HUDEP-2 (cell line): ENCODE results near the gene NDUFA7.
"Not testable (repeated sequence)": the region's sequence is repeated elsewhere in the genome, so short reads cannot be mapped to it uniquely, and the experiment has no call there.

Experiments used
- DNase-seq, 76 experiments: peaks; one replicate each; lab custom pipeline; 2025; ENCODE audit not compliant: unreplicated experiment in 76 of 76; lab: John Stamatoyannopoulos, UW

NDUFA7 gene

GRCh38 chr19:8322638-8322997, 1.4 kb upstream of the NDUFA7 start:
- DNase-seq: no peak

DNA sequence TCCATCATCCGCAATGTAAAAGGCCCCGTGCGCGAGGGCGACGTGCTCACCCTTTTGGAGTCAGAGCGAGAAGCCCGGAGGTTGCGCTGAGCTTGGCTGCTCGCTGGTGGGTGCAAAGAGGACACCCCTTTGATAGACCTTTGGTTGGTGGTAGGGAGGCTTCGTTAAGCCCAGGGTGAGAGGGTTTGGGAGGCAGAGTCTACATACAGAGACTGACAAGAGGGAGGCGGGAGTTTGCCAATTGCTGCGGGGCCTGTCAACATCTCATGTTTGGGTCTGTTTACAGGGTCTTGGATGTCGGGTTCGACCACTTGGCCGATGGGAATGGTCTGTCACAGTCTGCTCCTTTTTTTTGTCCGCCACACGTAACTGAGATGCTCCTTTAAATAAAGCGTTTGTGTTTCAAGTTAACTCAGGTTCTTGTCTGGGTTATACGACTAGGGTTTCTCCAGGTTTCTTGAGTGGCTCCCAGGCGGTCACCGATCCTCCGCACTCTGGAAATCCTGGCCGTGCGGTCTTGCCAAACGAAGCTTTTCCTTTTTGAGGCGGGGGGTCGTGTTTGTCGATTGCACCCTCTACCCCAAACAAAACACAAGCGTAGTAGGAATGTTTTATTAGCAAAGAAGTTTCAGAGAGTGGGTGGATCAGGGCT, 937 bp upstream of the NDUFA7 start:
- DNase-seq: peak in 4 of 76 experiments; percentile 14 to 55 (median 44)

DNA sequence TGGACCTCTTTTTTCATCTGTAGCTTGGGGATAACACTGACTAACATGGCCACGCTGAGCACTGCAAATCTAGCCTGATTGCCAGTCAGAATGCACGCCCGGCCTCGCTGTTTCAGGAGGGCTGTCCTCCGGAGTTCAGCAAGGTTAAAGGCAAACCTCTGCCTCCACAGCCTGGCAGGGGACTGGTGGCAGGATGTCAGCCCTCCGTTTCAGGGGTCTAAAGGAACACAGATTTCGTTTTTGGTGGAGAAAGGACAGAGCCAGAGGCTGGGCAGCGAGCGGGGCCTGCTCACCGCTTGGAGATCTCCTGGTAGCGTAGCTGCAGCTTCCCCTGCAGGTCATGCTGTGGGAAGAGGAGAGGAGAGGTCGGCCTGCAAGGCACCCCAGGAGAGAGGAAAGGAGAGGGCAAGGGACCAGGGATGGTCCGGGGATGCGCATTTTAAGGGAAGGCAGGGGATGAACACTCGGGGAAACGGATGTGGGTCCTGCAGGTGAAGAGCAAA, 560 bp downstream of the NDUFA7 start:
- peak in 15 of 76 experiments; percentile 14 to 79 (median 42) for DNase-seq

- DNase-seq: no peak
Measured at GRCh38 chr19:8319807-8320520, 1.2 kb downstream of the NDUFA7 start.

DNA sequence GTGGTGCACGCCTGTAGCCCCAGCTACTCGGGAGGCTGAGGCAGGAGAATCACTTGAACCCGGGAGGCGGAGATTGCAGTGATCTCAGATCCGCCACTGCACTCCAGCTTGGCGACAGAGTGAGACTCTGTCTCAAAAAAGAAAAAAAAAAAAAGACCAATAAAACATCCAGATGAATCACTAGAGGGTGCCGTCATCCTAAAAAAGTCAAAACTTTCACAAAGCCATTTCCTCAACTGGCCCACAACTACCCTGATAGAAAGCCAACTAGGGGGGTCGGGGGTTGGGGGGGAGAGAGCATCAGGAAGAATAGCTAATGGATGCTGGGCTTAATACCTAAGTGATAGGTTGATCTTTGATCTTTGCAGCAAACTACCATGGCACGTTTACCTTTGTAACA, 2.3 kb downstream of the NDUFA7 start:
- DNase-seq: peak in 3 of 76 experiments; percentile 23 to 24 (median 23)

GRCh38 chr19:8316351-8317125, 4.6 kb downstream of the NDUFA7 start:
- no peak for DNase-seq

DNA sequence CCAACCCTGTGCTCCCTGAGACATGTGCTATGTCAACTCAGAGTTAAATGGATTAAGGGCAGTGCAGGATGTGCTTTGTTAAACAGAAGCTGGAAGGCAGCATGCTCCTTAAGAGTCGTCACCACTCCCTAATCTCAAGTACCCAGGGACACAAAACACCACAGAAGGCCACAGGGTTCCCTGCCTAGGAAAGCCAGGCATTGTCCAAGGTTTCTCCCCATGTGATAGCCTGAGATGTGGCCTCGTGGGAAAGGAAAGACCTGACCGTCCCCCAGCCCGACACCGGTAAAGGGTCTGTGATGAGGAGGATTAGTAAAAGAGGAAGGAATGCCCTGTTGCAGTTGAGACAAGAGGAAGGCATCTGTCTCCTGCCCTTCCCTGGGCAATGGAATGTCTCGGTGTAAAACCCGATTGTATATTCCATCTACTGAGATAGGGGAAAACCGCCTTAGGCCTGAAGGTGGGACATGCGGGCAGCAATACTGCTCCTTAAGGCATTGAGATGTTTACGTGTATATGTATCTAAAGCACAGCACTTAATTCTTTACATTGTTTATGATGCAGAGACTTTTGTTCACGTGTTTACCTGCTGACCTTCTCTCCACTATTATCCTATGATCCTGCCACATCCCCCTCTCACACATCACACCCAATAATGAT, 6.1 kb downstream of the NDUFA7 start:
- DNase-seq: not testable (repeated sequence)

DNA sequence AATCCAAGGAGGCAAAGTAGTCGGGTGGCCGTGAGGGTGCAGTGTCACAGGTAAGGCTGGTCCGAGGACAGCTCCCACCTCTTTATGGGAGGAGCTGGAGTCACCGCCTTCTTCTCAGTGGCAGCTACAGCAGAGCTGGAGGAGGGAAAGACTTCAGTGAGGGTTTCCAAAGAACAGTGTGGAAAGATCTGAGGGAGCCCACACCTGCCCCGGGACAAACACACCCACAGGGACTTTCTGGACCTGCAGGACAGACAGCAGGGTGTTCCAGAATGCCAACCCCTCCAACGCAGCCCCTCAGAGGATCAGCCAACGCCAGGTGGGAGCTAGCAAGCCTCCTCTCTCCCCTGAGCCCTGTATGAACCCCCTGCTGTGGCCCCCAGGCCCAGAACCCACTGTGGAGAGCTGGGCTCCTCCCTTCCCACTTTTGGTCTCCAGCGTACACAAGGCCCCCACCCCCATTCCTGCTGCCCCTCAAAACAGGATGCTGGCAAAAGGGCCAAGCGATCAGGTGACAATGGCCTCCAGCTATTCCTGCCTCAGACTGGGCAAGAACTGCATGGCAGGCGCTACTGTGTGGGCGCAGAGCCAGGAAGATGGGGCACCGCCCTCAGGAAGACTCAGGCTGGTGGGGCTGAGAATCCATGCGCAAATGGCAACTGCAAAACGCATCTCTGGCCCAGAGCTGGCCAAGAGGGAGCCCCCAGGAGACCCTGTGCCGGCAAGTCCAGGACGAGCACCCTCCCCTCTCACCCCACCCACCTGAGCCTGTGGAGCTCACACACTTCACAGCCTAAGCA, 9.5 kb downstream of the NDUFA7 start:
- peak in 71 of 76 experiments; percentile 40 to 91 (median 79) for DNase-seq

GRCh38 chr19:8310342-8311055, 10.7 kb downstream of the NDUFA7 start:
- no peak for DNase-seq

- no peak for DNase-seq
Measured at GRCh38 chr19:8308891-8309291, 12.3 kb downstream of the NDUFA7 start.

- DNase-seq: peak in 75 of 76 experiments; percentile 49 to 97 (median 87)
Measured at GRCh38 chr19:8307965-8308866, 13.0 kb downstream of the NDUFA7 start, which contains the start of gene CD320. TSS of gene CD320 (minus strand) at chr19:8308358. CDS start at chr19:8308290, 68 bp downstream.

DNA sequence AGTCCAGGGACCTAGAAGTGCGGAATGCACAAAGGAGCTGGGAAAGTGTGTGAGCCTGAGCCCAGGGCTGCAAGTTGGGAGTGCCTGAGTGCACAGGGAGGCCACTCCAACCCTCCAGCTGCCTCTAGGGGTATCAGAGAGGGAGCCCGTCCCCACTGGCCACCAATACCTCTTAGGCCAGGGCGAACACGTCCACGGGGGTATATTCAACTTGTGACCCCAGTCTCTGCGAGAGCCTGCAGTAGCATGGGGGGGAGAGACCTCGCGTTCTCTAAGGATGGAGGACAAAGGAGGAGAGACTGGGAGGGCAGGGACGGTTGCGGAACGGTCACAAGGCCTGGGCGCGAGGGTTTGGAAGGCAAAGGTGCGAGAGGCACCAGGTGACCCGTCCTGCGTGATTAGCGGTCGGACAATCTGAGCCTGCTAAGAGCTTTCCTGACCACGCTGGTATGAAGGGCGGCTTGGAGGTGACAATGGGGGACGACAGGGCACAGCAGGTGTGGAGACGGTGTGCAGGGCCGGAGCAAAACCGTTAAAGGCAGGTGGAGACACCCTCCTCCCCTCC, 13.7 kb downstream of the NDUFA7 start:
- DNase-seq: peak in 15 of 76 experiments; percentile 15 to 69 (median 28)

DNA sequence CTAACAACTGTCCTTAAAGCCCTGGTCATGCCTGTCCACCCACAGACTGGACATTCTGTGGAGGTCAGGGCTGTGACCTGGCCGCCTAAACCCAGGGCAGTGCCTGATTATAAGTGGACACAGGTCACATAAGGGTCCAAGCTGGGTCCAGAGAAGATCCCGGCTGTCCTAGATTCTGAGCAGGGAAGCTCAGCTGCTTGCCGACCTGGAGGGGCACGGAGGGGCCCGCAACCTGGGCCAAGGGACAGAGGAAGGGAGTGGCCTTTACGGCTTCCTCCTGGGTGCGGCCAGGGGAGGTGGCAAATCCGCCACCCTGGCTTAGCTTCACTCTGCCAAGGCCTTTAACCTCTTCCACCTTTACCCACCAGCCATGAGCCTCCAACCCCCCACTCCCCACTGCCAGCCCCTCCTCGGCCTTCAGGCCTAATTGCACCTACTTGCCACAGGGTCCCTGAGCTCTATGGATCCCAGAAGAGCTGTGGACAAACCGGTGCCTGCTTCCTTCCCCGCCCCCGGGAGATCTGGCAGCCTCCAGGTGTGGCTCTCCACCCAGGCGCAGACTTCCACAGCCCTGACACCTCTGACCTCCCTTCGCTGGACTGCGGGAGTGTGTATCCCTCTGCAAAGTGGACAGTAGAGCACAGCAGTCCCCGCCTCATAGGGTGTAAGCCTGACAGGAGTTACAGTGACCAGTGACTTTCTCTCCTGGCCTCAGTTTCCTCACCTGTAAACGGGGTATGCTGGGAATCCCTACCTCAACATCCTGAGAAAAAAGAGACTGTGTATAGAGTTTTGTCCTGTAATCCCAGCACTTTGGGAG, 14.7 kb downstream of the NDUFA7 start:
- no peak for DNase-seq

DNA sequence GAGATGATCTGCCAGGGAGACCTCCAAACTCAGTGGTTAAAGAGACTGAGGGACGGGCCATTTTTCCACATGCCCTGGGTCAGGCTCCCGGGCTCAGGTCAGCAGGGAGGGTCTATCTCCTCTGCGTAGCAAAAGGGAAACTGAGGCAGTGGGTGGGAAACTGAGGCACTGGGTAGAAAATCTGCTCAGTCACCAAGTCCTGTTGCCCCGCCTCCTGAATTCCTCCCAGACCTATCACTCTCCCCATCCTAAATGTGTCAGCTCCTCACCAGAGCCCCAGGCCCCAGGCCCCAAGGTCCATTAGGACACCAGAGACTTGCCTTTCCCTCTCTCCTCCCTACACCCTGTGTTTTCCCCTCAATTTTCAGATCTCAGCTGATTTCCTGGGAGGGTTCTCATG, 15.4 kb downstream of the NDUFA7 start:
- no peak for DNase-seq

GRCh38 chr19:8304841-8305621, 16.1 kb downstream of the NDUFA7 start:
- DNase-seq: peak in 42 of 76 experiments; percentile 16 to 72 (median 38)

GRCh38 chr19:8302734-8303133, 18.4 kb downstream of the NDUFA7 start:
- DNase-seq: peak in 1 of 76 experiments; percentile 65
